H9 (cell line): ENCODE measurements around the gene ULK4. TPM values are rescaled to one million over a fixed set of nuclear protein-coding genes. Genes with fewer than 3 reads are reported as not detected.

Experiments used
- DNase-seq: peaks from one replicate; pipeline ENCODE4 v3.0.0-alpha.2; 2017
- H2AFZ ChIP-seq: one replicate; pipeline ENCODE4 v1.6.1; 2013; ENCODE audit warnings: mild to moderate bottlenecking, low read length, control low read depth, moderate library complexity
- H2AK5ac ChIP-seq: 2 replicates; pipeline ENCODE4 v1.6.1; 2013; ENCODE audit warnings: low read length, control low read depth, mixed read lengths; ENCODE audit not compliant: insufficient read length
- H2BK120ac ChIP-seq: one replicate; pipeline ENCODE4 v1.6.1; 2013; ENCODE audit warnings: low read depth, mild to moderate bottlenecking, low read length, control low read depth, inconsistent platforms; ENCODE audit not compliant: poor library complexity, severe bottlenecking
- H2BK12ac ChIP-seq: 2 replicates; pipeline ENCODE4 v1.6.1; 2013; ENCODE audit warnings: low read length, control low read depth, mixed read lengths, low read depth; ENCODE audit not compliant: insufficient read length
- H2BK15ac ChIP-seq: 2 replicates; pipeline ENCODE4 v1.6.1; 2013; ENCODE audit warnings: low read depth, low read length, control low read depth
- H2BK20ac ChIP-seq: one replicate; pipeline ENCODE4 v1.6.1; 2013; ENCODE audit warnings: low read depth, mild to moderate bottlenecking, low read length, control low read depth, inconsistent platforms; ENCODE audit not compliant: poor library complexity, severe bottlenecking
- H2BK5ac ChIP-seq: 2 replicates; pipeline ENCODE4 v1.6.1; 2013; ENCODE audit warnings: low read length, control low read depth, mixed read lengths; ENCODE audit not compliant: insufficient read length
- H3K14ac ChIP-seq: 2 replicates; pipeline ENCODE4 v1.6.1; 2013; ENCODE audit warnings: low read length, control low read depth; ENCODE audit not compliant: insufficient read depth
- H3K18ac ChIP-seq: 2 replicates; pipeline ENCODE4 v1.6.1; 2013; ENCODE audit warnings: low read depth, mild to moderate bottlenecking, mixed read lengths, low read length, control low read depth; ENCODE audit not compliant: insufficient read length
- H3K23ac ChIP-seq: 2 replicates; pipeline ENCODE4 v1.6.1; 2013; ENCODE audit warnings: low read length, control low read depth, mixed read lengths, low read depth; ENCODE audit not compliant: insufficient read length
- H3K23me2 ChIP-seq: 2 replicates; pipeline ENCODE4 v1.6.1; 2013; ENCODE audit warnings: low read depth, mild to moderate bottlenecking, mixed read lengths, low read length, control low read depth; ENCODE audit not compliant: insufficient read length, poor library complexity, severe bottlenecking
- H3K27ac ChIP-seq: 2 replicates; pipeline ENCODE4 v1.5.1; 2013; ENCODE audit warnings: low read length, control low read depth, mixed read lengths, low read depth; ENCODE audit not compliant: insufficient read length
- H3K27me3 ChIP-seq: 2 replicates; pipeline ENCODE4 v1.6.1; 2013; ENCODE audit warnings: low read length, control low read depth, inconsistent platforms; ENCODE audit not compliant: insufficient read depth
- H3K4ac ChIP-seq: 2 replicates; pipeline ENCODE4 v1.6.1; 2013; ENCODE audit warnings: low read depth, mild to moderate bottlenecking, control low read depth, inconsistent platforms, low read length, moderate library complexity
- H3K4me1 ChIP-seq: 2 replicates; pipeline ENCODE4 v1.6.1; 2013; ENCODE audit warnings: low read length, control low read depth, inconsistent platforms; ENCODE audit not compliant: insufficient read depth
- H3K4me2 ChIP-seq: 2 replicates; pipeline ENCODE4 v1.6.1; 2013; ENCODE audit warnings: low read length, control low read depth, mixed read lengths; ENCODE audit not compliant: insufficient read length, insufficient read depth
- H3K56ac ChIP-seq: 2 replicates; pipeline ENCODE4 v1.6.1; 2013; ENCODE audit warnings: low read depth, mild to moderate bottlenecking, mixed read lengths, low read length, control low read depth; ENCODE audit not compliant: insufficient read length
- H3K79me1 ChIP-seq: 2 replicates; pipeline ENCODE4 v1.6.1; 2013; ENCODE audit warnings: low read depth, mild to moderate bottlenecking, moderate library complexity, low read length, control low read depth, inconsistent platforms; ENCODE audit not compliant: insufficient read depth, poor library complexity, severe bottlenecking
- H3K79me2 ChIP-seq: 2 replicates; pipeline ENCODE4 v1.6.1; 2013; ENCODE audit warnings: low read length, control low read depth, inconsistent platforms; ENCODE audit not compliant: insufficient read depth
- H3K9ac ChIP-seq: 2 replicates; pipeline ENCODE4 v1.6.1; 2013; ENCODE audit warnings: low read length, control low read depth, mixed read lengths; ENCODE audit not compliant: insufficient read length; ENCODE audit errors: extremely low read depth
- H3K9me3 ChIP-seq: one replicate; pipeline ENCODE4 v1.6.1; 2013; ENCODE audit warnings: low read depth, low read length, inconsistent platforms; ENCODE audit not compliant: control insufficient read depth
- H3T11ph ChIP-seq: one replicate; pipeline ENCODE4 v1.6.1; 2013; ENCODE audit warnings: mild to moderate bottlenecking, low read length, control low read depth, inconsistent platforms
- H4K20me1 ChIP-seq: one replicate; pipeline ENCODE4 v1.6.1; 2013; ENCODE audit not compliant: control insufficient read depth, insufficient read length, insufficient read depth
- H4K5ac ChIP-seq: 2 replicates; pipeline ENCODE4 v1.6.1; 2013; ENCODE audit warnings: low read depth, mild to moderate bottlenecking, mixed read lengths, low read length, control low read depth; ENCODE audit not compliant: insufficient read length
- H4K8ac ChIP-seq: replicated peaks from 2 replicates; pipeline ENCODE4 v1.6.1; 2013; ENCODE audit warnings: low read length, control low read depth, mixed read lengths, low read depth; ENCODE audit not compliant: insufficient read length
- H4K91ac ChIP-seq: 2 replicates; pipeline ENCODE4 v1.6.1; 2013; ENCODE audit warnings: low read depth, mild to moderate bottlenecking, moderate library complexity, mixed read lengths, low read length, control low read depth; ENCODE audit not compliant: insufficient read length
- H3K27ac Mint-ChIP-seq, 3 experiments: 2 replicates in 2 of 3; 3 replicates in 1 of 3; pipeline ENCODE4 v1.8.0; 2020 to 2021; ENCODE audit warnings: mixed read lengths in 3 of 3, mild to moderate bottlenecking in 1 of 3, moderate library complexity in 1 of 3
- H3K27me3 Mint-ChIP-seq: 2 replicates; pipeline ENCODE4 v1.8.0; 2021; ENCODE audit warnings: low read depth, mild to moderate bottlenecking, moderate library complexity, mixed read lengths
- H3K36me3 Mint-ChIP-seq, 3 experiments: 2 replicates in 2 of 3; 3 replicates in 1 of 3; pipeline ENCODE4 v1.8.0; 2020 to 2021; ENCODE audit warnings: low read depth in 3 of 3, mixed read lengths in 3 of 3; ENCODE audit not compliant: insufficient read depth in 1 of 3
- H3K4me1 Mint-ChIP-seq, 2 experiments: 2 replicates each; pipeline ENCODE4 v1.8.0; 2020; ENCODE audit warnings: mixed read lengths in 2 of 2
- H3K4me3 Mint-ChIP-seq, 2 experiments: 2 replicates in 1 of 2; 3 replicates in 1 of 2; pipeline ENCODE4 v1.8.0; 2020 to 2021; ENCODE audit warnings: mild to moderate bottlenecking in 2 of 2, mixed read lengths in 2 of 2, moderate library complexity in 1 of 2
- H3K9me3 Mint-ChIP-seq, 2 experiments: 2 replicates in 1 of 2; 3 replicates in 1 of 2; pipeline ENCODE4 v1.8.0; 2020; ENCODE audit warnings: mild to moderate bottlenecking in 2 of 2, mixed read lengths in 2 of 2, moderate library complexity in 1 of 2
- CTCF ChIP-seq: fragments of 200-600 bp; sonication (generic); conservative IDR thresholded peaks from 3 replicates; pipeline ENCODE4 v1.8.0; 2021; ENCODE audit warnings: antibody characterized with exemption, mild to moderate bottlenecking
- WGBS: extraction: QIAGEN DNeasy Blood & Tissue Kit; methylation state at CpG from one replicate; pipeline ENCODE4 v1.1.7; 2013; ENCODE audit warnings: missing lambda C conversion rate, low lambda C conversion rate, mixed read lengths; ENCODE audit not compliant: insufficient read length; ENCODE audit errors: extremely low coverage; 5-methylcytosine and 5-hydroxymethylcytosine counted together
- total RNA-seq: library from RNA; stranded (reverse); gene quantifications from 2 replicates; pipeline ENCODE4 v1.2.1, GENCODE V29; 2021

ULK4 gene
- total RNA-seq, 1 experiment from 2014 or later = 12.9 TPM

GRCh38 chr3:41369838-41370237, 592.1 kb downstream of the ULK4 start:
- H3K27ac Mint-ChIP-seq = no peak overlapping the region
- Histone ChIP-seq H3K14ac (no peak overlapping the region), H3K4ac (no peak overlapping the region), H3T11ph (no peak overlapping the region), H4K5ac (no peak overlapping the region), H2BK20ac (no peak overlapping the region), H3K4me1 (peaks cover 11% of the 10 kb centered on the region), H2BK120ac (no peak overlapping the region), H4K8ac (no peak overlapping the region), H3K23ac (no peak overlapping the region), H2BK12ac (no peak overlapping the region), H4K91ac (no peak overlapping the region), H2BK15ac (no peak overlapping the region), H3K27ac (no peak overlapping the region), H3K9ac (no peak overlapping the region), H3K23me2 (no peaks in the 10 kb centered on the region), H3K79me1 (no peaks in the 10 kb centered on the region), H2BK5ac (no peak overlapping the region), H3K79me2 (no peaks in the 10 kb centered on the region), H3K56ac (no peak overlapping the region), H3K4me2 (no peak overlapping the region), H4K20me1 (no peaks in the 10 kb centered on the region), H3K9me3 (no peaks in the 10 kb centered on the region), H3K18ac (no peak overlapping the region), H2AK5ac (no peak overlapping the region), H2AFZ (no peak overlapping the region), H3K27me3 (no peaks in the 10 kb centered on the region)
- H3K4me1 Mint-ChIP-seq = peaks cover 57 to 65% of the 10 kb centered on the region in 2 experiments
- peaks cover 0 to 14% (median 2%) of the 10 kb centered on the region in 3 experiments; a peak in 3 of 7 replicates for H3K36me3 Mint-ChIP-seq
- H3K4me3 Mint-ChIP-seq = no peak overlapping the region
- no peaks in the 10 kb centered on the region for H3K27me3 Mint-ChIP-seq
- WGBS = no CpG with 5 or more reads among the region's 3 CpGs
- DNase-seq = no peak
- H3K9me3 Mint-ChIP-seq = no peaks in the 10 kb centered on the region; a peak in 2 of 5 replicates
- no peak for TF ChIP-seq CTCF
